Activated T-helper 1 cell treated with anti-CD3 and anti-CD28 coated beads, Interleukin-12 subunit alpha, Interleukin-12 subunit beta, Interleukin-2, Interleukin-4 antibody, amounts not matched to agents 30 ng/mL and 10 ng/mL and 1 ng/mL, durations not matched to agents 14 hours and 24 hours and 36 hours (primary cell): ENCODE results near the gene VDAC1. TPM values are rescaled to one million over a fixed set of nuclear protein-coding genes. Genes with fewer than 3 reads are reported as not detected.
"Not testable (repeated sequence)": the region's sequence is repeated elsewhere in the genome, so short reads cannot be mapped to it uniquely, and the experiment has no call there.

Experiments
- DNase-seq: peaks from one replicate; pipeline ENCODE4 v3.0.0; 2021; ENCODE audit warnings: low spot score
- H3K27ac Mint-ChIP-seq: one replicate; pipeline ENCODE4 v1.8.0; 2021; ENCODE audit warnings: mild to moderate bottlenecking, mixed read lengths
- H3K27me3 Mint-ChIP-seq: one replicate; pipeline ENCODE4 v1.8.0; 2022; ENCODE audit warnings: mild to moderate bottlenecking, moderate library complexity, mixed read lengths; ENCODE audit not compliant: insufficient read depth
- H3K36me3 Mint-ChIP-seq: one replicate; pipeline ENCODE4 v1.8.0; 2021; ENCODE audit warnings: low read depth, mixed read lengths
- H3K4me1 Mint-ChIP-seq: one replicate; pipeline ENCODE4 v1.8.0; 2021; ENCODE audit warnings: low read depth, mixed read lengths
- H3K4me3 Mint-ChIP-seq: one replicate; pipeline ENCODE4 v1.8.0; 2021; ENCODE audit warnings: mild to moderate bottlenecking, moderate library complexity, mixed read lengths
- H3K9me3 Mint-ChIP-seq: one replicate; pipeline ENCODE4 v1.8.0; 2021; ENCODE audit warnings: mixed read lengths
- intact Hi-C: fragments of 100-400 bp; cut with micrococcal nuclease; formaldehyde crosslinking; loops from one replicate; pipeline ENCODE4 v1.15.1; 2024
- total RNA-seq: library from RNA; stranded (reverse); gene quantifications from 2 replicates; pipeline ENCODE4 v1.2.3, GENCODE V29; 2022

VDAC1 gene
- total RNA-seq, 1 donor from 2014 or later, result 440 TPM

DNA sequence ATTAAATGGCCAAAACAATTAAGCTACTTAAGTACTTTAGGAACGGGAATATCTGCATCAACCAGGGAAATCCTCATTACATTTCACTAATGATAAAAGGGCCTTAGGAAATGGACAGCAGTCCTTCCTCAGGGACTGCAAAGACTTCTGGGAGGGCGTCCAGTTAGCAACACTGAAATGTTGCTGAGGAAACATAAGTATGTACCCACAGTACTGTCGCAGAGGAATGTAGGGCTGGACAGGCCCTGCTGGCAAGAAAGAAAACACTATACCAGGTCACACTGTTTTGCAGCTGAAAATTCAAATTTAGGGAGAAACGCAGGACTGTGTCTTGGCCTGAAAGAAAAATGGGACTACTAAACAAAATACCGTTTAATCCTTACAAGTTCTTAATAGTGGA is 37.7 kb downstream of the VDAC1 start:
- no peak for DNase-seq
- H3K4me3 Mint-ChIP-seq, result peak overlapping the region; percentile 98
- H3K4me1 Mint-ChIP-seq, result peaks cover 67% of the 10 kb centered on the region
- intact Hi-C loops, result loop anchor here (5.0 to 10.0 kb wide), 2 partner anchors 912 to 1395 kb away; partner anchors contain the start of gene HSPA4
- no peak overlapping the region for H3K27ac Mint-ChIP-seq
- peaks cover 6% of the 10 kb centered on the region for H3K9me3 Mint-ChIP-seq
- no peaks in the 10 kb centered on the region for H3K27me3 Mint-ChIP-seq
- H3K36me3 Mint-ChIP-seq, result peaks cover 41% of the 10 kb centered on the region

DNA sequence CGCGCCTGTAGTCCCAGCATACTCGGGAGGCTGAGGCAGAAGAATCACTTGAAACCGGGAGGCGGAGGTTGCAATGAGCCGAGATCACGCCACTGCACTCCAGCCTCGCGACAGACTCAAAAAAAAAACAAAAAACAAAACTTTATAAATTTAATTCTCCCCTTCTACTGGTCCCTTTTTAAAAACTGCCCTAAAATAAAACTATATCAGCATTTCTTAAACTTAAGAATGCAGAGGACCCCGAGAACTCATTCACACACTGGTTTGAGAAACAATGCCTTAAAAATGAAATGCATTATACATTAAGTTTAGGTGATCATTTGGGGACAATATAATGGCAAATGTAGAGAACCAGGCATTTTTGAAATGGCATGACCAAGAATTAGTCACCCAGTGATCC is 38.7 kb downstream of the VDAC1 start:
- Mint-ChIP-seq H3K36me3 (peaks cover 36% of the 10 kb centered on the region), H3K27me3 (no peaks in the 10 kb centered on the region), H3K27ac (no peak overlapping the region), H3K4me3 (no peak overlapping the region), H3K9me3 (peaks cover 6% of the 10 kb centered on the region), H3K4me1 (peaks cover 68% of the 10 kb centered on the region)
- intact Hi-C loops, result loop anchor here (5.0 to 10.0 kb wide), 2 partner anchors 911 to 1396 kb away; partner anchors contain the start of gene HSPA4
- no peak for DNase-seq

DNA sequence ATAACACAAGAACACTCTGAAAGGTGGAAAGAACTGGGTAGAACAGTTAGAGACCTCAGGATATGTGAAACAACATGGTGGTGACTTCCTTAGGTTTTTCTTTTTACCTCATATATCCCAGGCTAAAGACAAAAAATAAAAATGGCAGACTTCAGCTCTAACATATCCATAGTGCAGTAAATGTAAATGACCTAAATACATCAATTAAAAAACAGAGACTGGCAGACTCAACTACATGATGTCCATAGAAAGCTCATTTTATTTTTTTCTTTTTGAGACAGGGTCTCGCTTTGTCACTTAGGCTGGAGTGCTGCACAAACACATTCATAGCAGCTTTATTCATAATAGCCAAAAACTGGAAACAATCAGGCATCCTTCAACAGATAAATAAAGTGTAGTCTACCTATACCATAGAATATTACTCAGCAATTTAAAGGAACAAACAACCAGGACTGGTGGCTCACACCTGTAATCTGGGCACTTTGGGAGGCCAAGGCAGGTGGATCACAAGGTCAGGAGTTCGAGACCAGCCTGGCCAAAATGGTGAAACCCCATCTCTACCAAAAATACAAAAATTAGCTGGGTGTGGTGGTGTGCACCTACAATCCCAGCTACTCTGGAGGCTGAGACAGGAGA is 41.2 kb downstream of the VDAC1 start:
- Mint-ChIP-seq H3K36me3 (peaks cover 37% of the 10 kb centered on the region), H3K9me3 (peaks cover 6% of the 10 kb centered on the region), H3K27me3 (no peaks in the 10 kb centered on the region), H3K4me1 (peaks cover 69% of the 10 kb centered on the region), H3K4me3 (peak overlapping the region; percentile 27), H3K27ac (peak overlapping the region; percentile 59)
- intact Hi-C loops, result loop anchor here (10.0 kb wide), 1 partner anchor 909 kb away; the partner anchor contains the start of gene HSPA4
- no peak for DNase-seq

- peaks cover 37% of the 10 kb centered on the region for H3K36me3 Mint-ChIP-seq
- peaks cover 63% of the 10 kb centered on the region for H3K4me1 Mint-ChIP-seq
- intact Hi-C loops, result loop anchor here (1.0 to 10.0 kb wide), 2 partner anchors 33 to 908 kb away; partner anchors contain the start of gene HSPA4
- H3K4me3 Mint-ChIP-seq, result peak overlapping the region; percentile 27
- no peaks in the 10 kb centered on the region for H3K27me3 Mint-ChIP-seq
- H3K9me3 Mint-ChIP-seq, result peaks cover 6% of the 10 kb centered on the region
- no peak for DNase-seq
- H3K27ac Mint-ChIP-seq, result peak overlapping the region; percentile 59
These were observed 41.8 kb downstream of the VDAC1 start for GRCh38 chr5:133962801-133963476.

GRCh38 chr5:133962131-133962530 is 42.6 kb downstream of the VDAC1 start:
- peak overlapping the region; percentile 59 for H3K27ac Mint-ChIP-seq
- no peak for DNase-seq
- peaks cover 63% of the 10 kb centered on the region for H3K4me1 Mint-ChIP-seq
- peak overlapping the region; percentile 34 for H3K4me3 Mint-ChIP-seq
- no peaks in the 10 kb centered on the region for H3K27me3 Mint-ChIP-seq
- H3K36me3 Mint-ChIP-seq, result peaks cover 42% of the 10 kb centered on the region
- peaks cover 6% of the 10 kb centered on the region for H3K9me3 Mint-ChIP-seq
- intact Hi-C loops, result loop anchor here (1.0 to 10.0 kb wide), 2 partner anchors 32 to 907 kb away; partner anchors contain the start of gene HSPA4

GRCh38 chr5:133959643-133960042 is 45.1 kb downstream of the VDAC1 start:
- Mint-ChIP-seq H3K4me1 (peaks cover 50% of the 10 kb centered on the region), H3K4me3 (peak overlapping the region; percentile 49), H3K27me3 (no peaks in the 10 kb centered on the region), H3K36me3 (peaks cover 44% of the 10 kb centered on the region), H3K9me3 (peaks cover 6% of the 10 kb centered on the region), H3K27ac (peak overlapping the region; percentile 75)
- intact Hi-C loops, result loop anchor here (1.0 to 10.0 kb wide), 2 partner anchors 9 to 905 kb away; partner anchors contain the start of genes C5orf15 and HSPA4
- no peak for DNase-seq

DNA sequence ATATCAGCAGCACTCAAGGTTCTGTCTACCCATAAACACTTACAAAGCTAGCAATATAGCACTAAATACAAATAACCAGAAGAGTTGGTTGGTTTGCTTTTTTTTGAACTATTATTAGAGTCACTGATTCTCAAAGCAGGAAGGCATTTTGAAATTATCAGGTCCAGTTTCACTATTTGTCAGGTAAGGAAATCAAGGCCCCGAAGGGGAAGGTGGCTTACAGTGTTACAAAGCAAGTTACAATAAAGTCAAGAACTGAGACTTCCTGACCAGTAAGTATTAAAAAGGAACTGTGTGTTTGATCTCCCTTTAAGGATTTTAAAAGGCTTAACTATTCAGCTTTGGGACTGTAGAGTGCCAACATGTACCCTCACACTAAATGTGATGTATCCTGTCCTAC is 47.2 kb downstream of the VDAC1 start:
- H3K27ac Mint-ChIP-seq, result peak overlapping the region; percentile 58
- H3K4me1 Mint-ChIP-seq, result peaks cover 32% of the 10 kb centered on the region
- intact Hi-C loops, result no loop called here
- H3K9me3 Mint-ChIP-seq, result no peaks in the 10 kb centered on the region
- H3K4me3 Mint-ChIP-seq, result peak overlapping the region; percentile 59
- DNase-seq, result no peak
- no peaks in the 10 kb centered on the region for H3K27me3 Mint-ChIP-seq
- peaks cover 36% of the 10 kb centered on the region for H3K36me3 Mint-ChIP-seq

DNA sequence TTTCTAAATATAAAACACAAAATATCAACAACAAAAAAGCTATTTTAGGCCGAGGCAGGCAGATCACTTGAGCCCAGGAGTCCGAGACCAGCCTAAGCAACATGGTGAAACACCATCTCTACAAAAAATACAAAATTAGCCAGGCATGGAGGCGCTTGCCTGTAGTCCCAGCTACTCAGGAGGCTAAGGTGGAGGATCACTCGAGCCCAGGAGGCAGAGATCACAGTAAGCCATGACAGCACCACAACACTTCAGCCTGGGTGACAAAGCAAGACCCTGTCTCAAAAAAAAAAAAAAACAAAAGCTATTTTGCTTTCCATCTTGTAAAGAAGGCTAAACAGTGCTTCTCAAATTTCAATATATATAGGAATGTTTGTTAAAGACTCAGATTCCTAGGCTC is 47.7 kb downstream of the VDAC1 start:
- Mint-ChIP-seq H3K27ac (no peak overlapping the region), H3K27me3 (no peaks in the 10 kb centered on the region), H3K4me1 (peaks cover 27% of the 10 kb centered on the region), H3K4me3 (peak overlapping the region; percentile 26), H3K36me3 (peaks cover 32% of the 10 kb centered on the region), H3K9me3 (no peaks in the 10 kb centered on the region)
- intact Hi-C loops, result no loop called here
- DNase-seq, result no peak

GRCh38 chr5:133956196-133956595 is 48.6 kb downstream of the VDAC1 start:
- intact Hi-C loops, H3K9me3 Mint-ChIP-seq, H3K27ac Mint-ChIP-seq, H3K27me3 Mint-ChIP-seq, DNase-seq, H3K4me3 Mint-ChIP-seq: not testable (repeated sequence)
- H3K4me1 Mint-ChIP-seq, result peaks cover 26% of the 10 kb centered on the region
- peaks cover 32% of the 10 kb centered on the region for H3K36me3 Mint-ChIP-seq

DNA sequence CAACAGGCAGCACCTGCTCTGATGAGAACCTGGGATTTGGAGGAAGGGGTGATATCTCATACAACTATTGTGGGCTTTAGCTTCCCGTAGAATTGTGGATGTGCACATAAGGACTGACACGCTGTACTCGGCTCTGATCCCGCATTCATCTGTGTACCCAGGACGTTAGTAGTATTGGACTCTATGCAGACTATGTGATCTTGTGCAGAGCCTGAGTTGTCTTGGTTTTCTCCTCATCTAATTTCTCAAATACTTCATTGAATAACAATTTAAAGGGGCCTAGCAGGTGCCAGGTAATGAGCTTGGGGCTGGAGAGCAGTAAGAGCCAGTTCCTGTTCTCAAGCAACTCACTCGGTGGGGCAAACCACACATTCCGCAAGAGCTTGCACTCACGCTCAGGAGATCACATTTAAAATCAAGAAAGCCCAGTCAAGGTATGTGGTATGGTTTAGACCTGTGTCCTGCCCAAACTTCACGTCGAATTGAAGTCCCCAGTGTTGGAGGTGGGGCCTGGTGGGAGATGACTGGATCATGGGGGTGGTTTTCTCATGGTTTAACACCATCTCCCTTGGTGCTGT is 51.1 kb downstream of the VDAC1 start:
- H3K27ac Mint-ChIP-seq, result no peak overlapping the region
- DNase-seq, result no peak
- H3K4me3 Mint-ChIP-seq, result no peak overlapping the region
- intact Hi-C loops, result no loop called here
- no peaks in the 10 kb centered on the region for H3K9me3 Mint-ChIP-seq
- no peaks in the 10 kb centered on the region for H3K27me3 Mint-ChIP-seq
- H3K4me1 Mint-ChIP-seq, result peaks cover 10% of the 10 kb centered on the region
- peaks cover 21% of the 10 kb centered on the region for H3K36me3 Mint-ChIP-seq

DNA sequence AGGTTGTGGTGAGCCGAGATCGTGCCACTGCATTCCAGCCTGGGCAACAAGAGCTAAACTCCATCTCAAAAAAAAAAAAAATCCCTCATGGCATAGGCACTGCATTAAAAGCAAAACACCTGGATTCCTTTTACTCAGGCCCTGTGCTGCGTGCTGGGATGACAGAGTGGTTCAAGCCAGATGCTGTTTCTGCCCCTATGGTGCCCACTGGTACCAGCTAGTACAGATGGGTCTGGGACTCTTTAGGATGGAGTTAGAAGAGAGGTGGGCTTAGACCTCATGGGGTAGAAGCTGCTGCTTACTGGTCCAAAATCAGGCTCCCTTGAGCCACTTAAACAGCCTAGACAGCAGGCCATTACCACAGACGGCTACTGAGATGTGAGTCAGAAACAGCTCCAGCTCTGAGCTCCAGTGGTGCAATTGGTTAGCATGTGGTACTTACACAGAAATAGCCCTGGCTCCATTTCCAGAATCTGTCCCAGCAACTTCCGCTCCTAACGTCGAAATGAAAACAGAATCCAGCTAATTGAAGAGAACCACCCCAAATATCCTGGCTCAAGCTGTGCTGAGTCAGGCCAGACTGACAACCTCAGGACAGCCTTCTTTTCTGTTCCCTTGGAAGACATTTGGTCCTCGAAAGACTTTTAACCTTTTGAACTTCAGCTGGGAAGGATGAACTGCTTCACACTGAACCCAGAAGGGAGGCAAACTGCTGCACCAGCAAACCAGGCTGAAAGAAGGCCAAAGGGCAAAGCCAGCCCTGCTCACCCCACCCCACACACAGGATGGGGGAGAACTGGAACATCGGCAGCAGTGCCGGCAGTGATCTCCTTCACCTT is 51.8 kb downstream of the VDAC1 start:
- H3K36me3 Mint-ChIP-seq, result peaks cover 21% of the 10 kb centered on the region
- H3K9me3 Mint-ChIP-seq, result no peaks in the 10 kb centered on the region
- DNase-seq, result no peak
- H3K27ac Mint-ChIP-seq, result no peak overlapping the region
- no peaks in the 10 kb centered on the region for H3K27me3 Mint-ChIP-seq
- peaks cover 9% of the 10 kb centered on the region for H3K4me1 Mint-ChIP-seq
- no peak overlapping the region for H3K4me3 Mint-ChIP-seq
- intact Hi-C loops, result no loop called here

GRCh38 chr5:133950821-133951612 is 53.8 kb downstream of the VDAC1 start:
- intact Hi-C loops, result no loop called here
- peaks cover 7% of the 10 kb centered on the region for H3K36me3 Mint-ChIP-seq
- H3K27me3 Mint-ChIP-seq, result no peaks in the 10 kb centered on the region
- no peaks in the 10 kb centered on the region for H3K9me3 Mint-ChIP-seq
- H3K4me3 Mint-ChIP-seq, result no peak overlapping the region
- H3K27ac Mint-ChIP-seq, result no peak overlapping the region
- no peaks in the 10 kb centered on the region for H3K4me1 Mint-ChIP-seq
- no peak for DNase-seq
